Kidney epithelial cell (primary cell): ENCODE results near the gene CNGB1. TPM values are rescaled to one million over a fixed set of nuclear protein-coding genes. Genes with fewer than 3 reads are reported as not detected.
"Not testable (repeated sequence)": the region's sequence is repeated elsewhere in the genome, so short reads cannot be mapped to it uniquely, and the experiment has no call there.

Experiments used
- DNase-seq: peaks from one replicate; pipeline ENCODE4 v3.0.0-alpha.2; 2010; ENCODE audit warnings: low read depth
- H3K27me3 ChIP-seq: 2 replicates; pipeline ENCODE4 v1.6.0; 2011; ENCODE audit warnings: low read length; ENCODE audit not compliant: control insufficient read depth, insufficient read depth
- H3K36me3 ChIP-seq: 2 replicates; pipeline ENCODE4 v1.5.1; 2011; ENCODE audit warnings: low read length; ENCODE audit not compliant: control insufficient read depth, insufficient read depth
- H3K4me3 ChIP-seq: 2 replicates; pipeline ENCODE4 v1.5.1; 2011; ENCODE audit warnings: low read depth, mild to moderate bottlenecking, control low read depth, low read length
- total RNA-seq: library from RNA; depleted of rRNA; stranded (reverse); fragments of >200 nt; gene quantifications from 2 replicates; pipeline ENCODE4 v1.2.3, GENCODE V29; 2015
- TF ChIP-seq, protein P1 (sequence below): IDR thresholded peaks from 2 replicates; pipeline ENCODE4 v1.5.1; 2011; ENCODE audit warnings: mild to moderate bottlenecking, moderate library complexity, low read length, control low read depth, inconsistent platforms; ENCODE audit not compliant: insufficient read depth, poor library complexity, severe bottlenecking

Gene CNGB1
- total RNA-seq, 1 donor from 2014 or later = not detected

DNA sequence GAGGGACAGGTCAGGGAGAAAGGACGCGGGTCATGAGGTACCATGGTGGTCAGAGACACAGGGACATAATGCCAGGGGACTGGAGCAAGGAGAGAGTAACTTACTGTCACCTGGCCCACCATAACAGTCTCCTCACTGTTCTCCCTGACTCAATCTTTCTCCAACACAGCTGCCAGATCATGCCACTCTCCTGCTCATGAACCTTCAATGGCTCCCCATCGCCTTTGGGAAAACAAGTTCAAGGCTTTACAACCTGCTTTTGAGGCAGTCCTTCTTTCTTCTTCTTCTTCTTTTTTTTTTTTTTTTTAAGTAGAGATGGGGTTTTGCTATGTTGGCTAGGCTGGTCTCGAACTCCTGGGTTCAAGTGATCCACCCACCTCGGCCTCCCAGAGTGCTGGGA, 22.9 kb downstream of the CNGB1 start:
- no peak overlapping the region for H3K4me3 ChIP-seq
- TF ChIP-seq, protein P1, sequence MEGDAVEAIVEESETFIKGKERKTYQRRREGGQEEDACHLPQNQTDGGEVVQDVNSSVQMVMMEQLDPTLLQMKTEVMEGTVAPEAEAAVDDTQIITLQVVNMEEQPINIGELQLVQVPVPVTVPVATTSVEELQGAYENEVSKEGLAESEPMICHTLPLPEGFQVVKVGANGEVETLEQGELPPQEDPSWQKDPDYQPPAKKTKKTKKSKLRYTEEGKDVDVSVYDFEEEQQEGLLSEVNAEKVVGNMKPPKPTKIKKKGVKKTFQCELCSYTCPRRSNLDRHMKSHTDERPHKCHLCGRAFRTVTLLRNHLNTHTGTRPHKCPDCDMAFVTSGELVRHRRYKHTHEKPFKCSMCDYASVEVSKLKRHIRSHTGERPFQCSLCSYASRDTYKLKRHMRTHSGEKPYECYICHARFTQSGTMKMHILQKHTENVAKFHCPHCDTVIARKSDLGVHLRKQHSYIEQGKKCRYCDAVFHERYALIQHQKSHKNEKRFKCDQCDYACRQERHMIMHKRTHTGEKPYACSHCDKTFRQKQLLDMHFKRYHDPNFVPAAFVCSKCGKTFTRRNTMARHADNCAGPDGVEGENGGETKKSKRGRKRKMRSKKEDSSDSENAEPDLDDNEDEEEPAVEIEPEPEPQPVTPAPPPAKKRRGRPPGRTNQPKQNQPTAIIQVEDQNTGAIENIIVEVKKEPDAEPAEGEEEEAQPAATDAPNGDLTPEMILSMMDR = no peak

DNA sequence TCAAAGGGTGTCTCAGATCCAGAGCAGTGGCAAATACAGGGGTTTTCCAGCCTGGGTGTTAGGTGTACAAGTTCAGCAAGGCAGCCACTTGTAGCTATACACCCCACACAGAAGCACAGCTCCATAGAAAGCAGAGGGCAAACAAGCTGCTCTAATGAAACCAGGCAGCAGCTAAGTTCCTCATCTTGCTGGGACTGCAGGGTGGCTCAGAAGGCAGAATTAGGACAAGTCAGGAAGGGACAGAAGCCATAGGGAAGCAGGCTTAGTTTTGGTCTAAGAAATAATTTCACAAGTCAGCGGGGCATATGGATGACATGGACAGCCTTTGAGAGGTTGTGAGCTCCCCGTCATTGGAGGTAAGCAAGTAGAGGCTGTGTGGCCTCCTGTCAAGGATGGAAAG, 23.7 kb downstream of the CNGB1 start:
- peaks cover 13% of the 10 kb centered on the region for H3K27me3 ChIP-seq
- TF ChIP-seq, protein P1 = no peak

More for the DNA sequence above, 22.9 kb downstream of the CNGB1 start:
- Histone ChIP-seq H3K27me3 (peaks cover 13% of the 10 kb centered on the region), H3K36me3 (no peaks in the 10 kb centered on the region)
- DNase-seq = no peak

DNA sequence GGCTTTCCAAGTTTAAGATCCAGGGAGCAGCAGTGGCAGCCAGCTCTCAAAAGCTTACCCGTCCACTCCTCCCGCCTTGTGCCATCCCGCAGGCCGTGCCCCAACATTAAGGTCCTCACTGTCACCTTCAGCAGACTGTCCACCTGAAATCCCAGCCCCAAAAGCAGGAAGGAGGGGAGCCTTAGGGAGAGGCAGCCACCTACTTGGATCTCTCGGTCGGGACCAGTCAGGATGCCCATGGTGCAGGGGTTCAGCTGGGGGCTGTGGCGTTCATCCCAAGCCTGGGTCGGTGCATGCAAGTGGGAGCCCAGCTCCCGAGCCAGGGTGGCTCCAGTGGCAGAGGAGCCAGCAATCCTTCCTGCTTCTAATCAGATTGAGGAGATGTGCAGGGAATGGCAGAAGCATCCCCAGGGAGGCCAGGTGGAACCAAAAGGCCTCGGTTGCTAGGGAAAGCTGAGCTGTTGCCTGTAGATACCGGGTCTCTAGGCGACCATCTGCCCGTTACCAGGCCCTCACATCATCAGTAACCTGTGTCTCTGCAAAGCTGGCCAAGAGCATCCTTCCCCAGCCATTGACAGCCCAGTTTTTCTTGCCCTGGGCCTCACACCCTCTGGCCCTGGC, 24.6 kb downstream of the CNGB1 start:
- TF ChIP-seq, protein P1 = no peak

More for the DNA sequence above, 23.7 kb downstream of the CNGB1 start:
- no peak for DNase-seq
- Histone ChIP-seq H3K4me3 (no peak overlapping the region), H3K36me3 (no peaks in the 10 kb centered on the region)

DNA sequence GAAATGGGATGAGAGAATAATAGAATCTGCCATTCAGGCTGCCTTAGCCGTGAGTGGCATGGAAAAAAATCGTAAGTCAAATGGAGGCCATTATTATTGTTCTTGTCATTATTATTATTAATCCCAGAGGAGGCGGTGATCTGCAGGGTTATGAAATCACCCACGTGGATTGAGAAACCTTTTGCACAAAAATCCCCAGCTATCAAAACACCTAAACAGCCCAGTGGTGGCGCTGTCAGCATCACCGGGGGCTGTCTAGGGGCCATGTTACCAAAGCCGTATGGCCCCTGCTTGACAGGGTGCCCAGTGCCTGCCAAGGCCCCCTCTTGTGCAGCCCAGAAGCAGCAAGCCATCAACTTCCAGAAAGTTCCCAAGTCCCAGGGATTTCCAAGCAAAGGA, 25.2 kb downstream of the CNGB1 start:
- no peaks in the 10 kb centered on the region for H3K36me3 ChIP-seq
- H3K27me3 ChIP-seq = peaks cover 13% of the 10 kb centered on the region
- TF ChIP-seq, protein P1 = no peak
- no peak overlapping the region for H3K4me3 ChIP-seq
- DNase-seq = no peak

More for the DNA sequence above, 24.6 kb downstream of the CNGB1 start:
- DNase-seq = no peak
- H3K36me3 ChIP-seq = no peaks in the 10 kb centered on the region
- peaks cover 13% of the 10 kb centered on the region for H3K27me3 ChIP-seq
- H3K4me3 ChIP-seq = no peak overlapping the region

DNA sequence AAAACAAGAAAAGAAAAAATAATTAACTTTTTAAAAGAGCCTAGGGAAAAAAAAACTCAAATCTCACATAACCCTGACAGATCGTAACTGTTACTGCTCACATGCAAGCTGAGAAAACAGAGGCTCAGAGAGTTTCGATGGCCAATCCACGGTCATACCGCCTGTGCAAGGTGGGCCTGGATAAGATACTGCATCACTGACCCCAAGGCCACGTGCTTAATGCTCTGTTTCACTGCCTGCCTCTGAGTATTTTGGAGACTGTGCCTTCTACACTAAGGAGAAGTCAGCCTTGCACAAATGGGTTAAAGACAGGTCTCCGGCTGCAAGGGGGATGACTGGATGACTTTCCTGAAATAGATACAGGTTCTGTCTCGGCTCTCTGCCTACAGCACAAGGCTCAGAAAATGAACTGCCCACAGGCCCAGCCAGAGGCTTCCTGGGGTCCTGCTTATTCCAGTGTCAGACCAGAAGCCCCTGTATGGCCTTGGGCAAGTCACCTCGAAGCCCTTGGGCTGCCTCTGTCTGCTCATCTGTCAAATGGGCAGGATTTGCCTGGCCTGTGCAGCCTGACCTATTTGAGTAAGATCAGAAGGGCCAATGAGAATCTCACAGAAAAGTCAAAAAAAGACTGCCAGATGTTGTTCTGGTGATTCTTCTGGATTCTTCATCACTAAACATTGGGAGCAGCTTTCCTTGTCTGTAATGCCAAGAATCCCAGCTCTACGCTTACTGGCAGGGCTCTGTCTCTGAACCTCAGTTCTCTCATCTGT, 25.8 kb downstream of the CNGB1 start:
- no peak for DNase-seq
- Histone ChIP-seq H3K4me3 (no peak overlapping the region), H3K36me3 (no peaks in the 10 kb centered on the region), H3K27me3 (peaks cover 13% of the 10 kb centered on the region)
- TF ChIP-seq, protein P1 = no peak

DNA sequence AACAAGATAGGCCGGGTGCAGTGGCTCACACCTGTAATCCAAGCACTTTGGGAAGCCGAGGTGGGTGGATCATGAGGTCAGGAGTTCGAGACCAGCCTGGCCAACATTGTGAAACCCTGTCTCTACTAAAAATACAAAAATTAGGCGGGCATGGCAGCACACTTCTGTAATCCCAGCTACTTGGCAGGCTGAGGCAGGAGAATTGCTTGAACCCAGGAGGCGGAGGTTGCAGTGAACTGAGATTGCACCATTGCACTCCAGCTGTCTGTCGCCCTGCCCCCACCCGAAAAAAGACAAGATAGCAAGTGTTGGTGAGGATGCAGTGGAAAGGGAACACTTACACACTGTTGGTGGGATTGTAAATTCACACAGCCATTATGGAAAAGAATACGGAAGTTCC, 27.5 kb downstream of the CNGB1 start:
- not testable (repeated sequence) for H3K4me3 ChIP-seq, H3K36me3 ChIP-seq, DNase-seq
- peaks cover 13% of the 10 kb centered on the region for H3K27me3 ChIP-seq

DNA sequence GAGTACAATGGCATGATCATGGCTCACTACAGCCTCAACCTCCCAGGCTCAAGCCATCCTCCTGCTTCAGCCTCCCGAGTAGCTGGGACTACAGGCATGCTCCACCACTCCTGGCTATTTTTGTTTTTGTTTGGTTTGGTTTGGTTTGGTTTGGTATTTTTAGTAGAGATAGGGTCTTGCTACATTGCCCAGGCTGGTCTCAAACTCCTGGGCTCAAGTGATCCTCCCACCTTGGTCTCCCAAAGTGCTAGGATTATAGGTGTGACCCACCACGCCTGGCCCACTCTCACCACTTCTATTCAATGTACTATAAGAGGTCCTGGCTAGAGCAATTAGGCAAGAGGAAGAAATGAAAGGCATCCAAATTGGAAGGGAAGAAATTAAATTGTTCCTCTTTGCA, 29.0 kb downstream of the CNGB1 start:
- not testable (repeated sequence) for DNase-seq, H3K27me3 ChIP-seq, H3K4me3 ChIP-seq, H3K36me3 ChIP-seq
